Lung microvascular endothelial cell (primary cell): ENCODE measurements around the gene SHOC1. TPM values are rescaled to one million over a fixed set of nuclear protein-coding genes. Genes with fewer than 3 reads are reported as not detected.
"Not testable (repeated sequence)": the region's sequence is repeated elsewhere in the genome, so short reads cannot be mapped to it uniquely, and the experiment has no call there.

Source experiments
- DNase-seq, 2 donors: peaks; one replicate each; pipeline versions ENCODE4 v3.0.0 to v3.0.0-alpha.2; 2010; ENCODE audit warnings: low read depth in 2 of 2
- total RNA-seq: library from RNA; depleted of rRNA; stranded (reverse); fragments of >200 nt; gene quantifications from 2 replicates; pipeline ENCODE4 v1.2.1, GENCODE V29; 2014

SHOC1 gene
- total RNA-seq: not detected in 2 replicates

DNA sequence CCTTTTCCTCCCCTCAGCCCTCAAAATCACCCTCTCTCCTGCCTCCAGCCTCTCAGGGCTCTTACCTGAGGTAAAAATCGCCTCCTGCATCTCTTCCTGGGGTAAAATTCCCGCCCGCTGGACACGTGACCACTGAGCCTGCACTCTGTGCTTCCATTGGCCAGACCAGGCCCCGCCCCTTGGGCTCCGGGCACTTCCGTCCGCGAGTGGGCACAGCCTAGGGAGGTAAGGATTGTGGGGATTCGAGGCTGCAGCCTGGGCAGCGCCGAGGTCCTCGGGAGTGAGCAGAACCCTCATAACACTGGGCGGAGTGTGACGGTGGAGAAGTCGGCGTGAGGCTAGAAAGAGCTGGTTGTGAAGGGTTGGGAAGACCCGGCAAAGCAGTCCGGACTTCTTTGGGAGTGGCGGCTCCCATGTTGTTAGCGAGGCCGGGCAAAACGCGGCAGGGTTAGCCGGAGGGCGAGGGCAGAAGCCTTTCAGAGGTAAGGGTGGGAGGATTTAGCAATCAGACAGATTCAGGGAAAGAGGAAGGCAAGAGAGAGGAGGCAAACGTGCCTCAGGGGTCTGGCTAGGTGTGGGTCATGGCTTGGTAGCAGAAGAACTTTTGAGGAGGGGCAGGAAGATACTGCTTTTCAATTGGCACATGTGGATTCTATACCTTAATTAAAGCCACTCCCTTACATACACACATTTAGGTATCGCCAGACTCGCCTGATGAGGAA is at the start of gene SHOC1:
Gene SHOC1 (minus strand): TSS at position 103 of the 722 bp plus-strand sequence. CDS start 3,519 bp downstream, outside the sequence.
- DNase-seq: no peak

GRCh38 chr9:111843971-111844370 is 49.2 kb upstream of the SHOC1 start:
- DNase-seq: peak; percentile 66 to 79

GRCh38 chr9:111842313-111842712 is 47.6 kb upstream of the SHOC1 start:
- no peak for DNase-seq

DNA sequence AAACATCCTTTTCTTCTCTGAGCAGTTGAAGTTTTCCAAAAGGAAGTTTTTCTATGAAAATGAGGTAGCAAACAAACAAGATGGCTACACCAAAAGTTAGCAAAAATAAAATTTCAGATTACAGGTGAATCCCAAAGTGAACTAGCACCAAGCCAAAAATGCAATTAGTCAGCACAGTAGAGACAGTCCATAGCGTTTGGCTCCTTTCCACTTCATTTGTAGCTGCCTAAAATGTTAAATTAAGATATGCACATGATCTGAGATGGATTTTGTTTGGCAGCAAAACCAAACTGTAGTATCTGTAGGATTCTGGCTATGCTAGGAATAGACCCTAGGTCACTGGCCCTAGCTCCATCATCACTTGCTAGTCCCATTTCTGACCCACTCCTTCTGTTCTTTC is 45.7 kb upstream of the SHOC1 start:
- no peak for DNase-seq

GRCh38 chr9:111839987-111840386 is 45.2 kb upstream of the SHOC1 start:
- DNase-seq: no peak

DNA sequence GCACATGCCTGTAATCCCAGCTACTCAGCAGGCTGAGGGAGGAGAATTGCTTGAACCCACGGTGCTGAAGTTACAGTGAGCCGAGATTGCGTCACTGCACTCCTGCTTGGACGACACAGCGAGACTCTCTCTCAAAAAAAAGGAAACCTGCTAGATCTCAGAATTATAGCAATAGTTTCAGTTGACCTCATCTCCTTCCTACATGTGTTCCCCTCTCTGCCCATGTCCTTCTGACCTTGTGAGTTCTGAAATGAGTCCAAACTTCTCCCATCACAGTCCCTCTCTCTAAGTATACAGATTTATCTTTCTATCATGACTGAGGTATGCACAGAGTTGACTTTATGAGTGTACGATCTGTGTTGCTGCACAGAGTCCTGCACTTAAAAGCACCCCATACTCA is 44.6 kb upstream of the SHOC1 start:
- peak; percentile 29 to 31 for DNase-seq

DNA sequence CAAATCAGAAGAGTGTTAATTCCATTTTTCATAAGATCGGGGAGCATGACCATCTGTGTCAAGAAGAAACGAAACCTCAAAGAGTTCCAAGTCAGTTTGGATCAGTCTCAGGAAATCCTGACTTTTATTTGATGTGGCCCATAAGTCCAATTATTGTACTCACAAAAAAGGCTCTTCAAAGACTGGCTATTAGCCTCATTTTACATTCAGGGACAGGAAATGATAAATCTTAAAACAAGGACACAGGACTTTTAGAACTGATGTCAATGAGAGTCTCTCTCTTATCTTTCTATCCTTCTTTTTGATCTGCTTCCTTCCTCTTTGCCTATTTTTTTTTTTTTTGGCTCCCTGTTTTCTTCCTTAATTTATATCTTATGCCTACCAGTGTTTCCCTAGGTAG is 43.7 kb upstream of the SHOC1 start:
- DNase-seq: peak in 1 of 2 donors; percentile 41

- no peak for DNase-seq
These were observed 41.6 kb upstream of the SHOC1 start for GRCh38 chr9:111836311-111836710.

GRCh38 chr9:111833941-111834340 is 39.2 kb upstream of the SHOC1 start:
- DNase-seq: no peak

GRCh38 chr9:111832449-111832848 is 37.7 kb upstream of the SHOC1 start:
- DNase-seq: no peak

- DNase-seq: no peak
These were observed 36.8 kb upstream of the SHOC1 start for GRCh38 chr9:111831371-111832108.

- peak; percentile 39 to 43 for DNase-seq
These were observed 33.5 kb upstream of the SHOC1 start for GRCh38 chr9:111828193-111828592.

DNA sequence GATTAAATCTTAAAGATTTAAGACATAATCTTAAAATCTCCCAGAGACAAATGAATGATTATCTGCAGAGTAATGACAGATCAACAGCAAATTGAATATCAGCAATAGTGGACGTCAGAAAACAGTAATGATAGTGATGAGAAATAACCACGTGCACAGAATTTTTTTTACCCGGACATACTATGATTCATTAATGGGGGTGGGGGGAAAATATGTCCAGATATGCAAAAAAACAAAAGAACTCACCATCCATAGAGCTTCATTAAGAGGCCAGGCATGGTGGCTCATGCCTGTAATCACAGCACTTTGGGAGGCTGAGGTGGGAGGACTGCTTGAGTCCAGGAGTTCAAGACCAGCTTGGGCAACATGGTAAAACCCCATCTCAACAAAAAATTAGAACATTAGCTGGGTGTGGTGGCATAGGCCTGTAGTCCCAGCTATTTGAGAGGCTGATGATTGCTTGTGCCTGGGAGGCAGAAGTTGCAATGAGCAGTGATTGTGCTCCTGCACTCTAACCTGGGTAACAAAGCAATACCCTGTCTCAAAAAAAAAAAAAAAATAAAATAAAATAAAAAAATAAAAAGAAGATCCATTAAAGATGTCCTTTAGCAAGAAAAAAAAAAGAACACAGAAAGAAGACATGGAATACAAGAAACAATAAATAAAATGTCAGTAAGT is 30.9 kb upstream of the SHOC1 start:
- peak; percentile 40 to 70 for DNase-seq

DNA sequence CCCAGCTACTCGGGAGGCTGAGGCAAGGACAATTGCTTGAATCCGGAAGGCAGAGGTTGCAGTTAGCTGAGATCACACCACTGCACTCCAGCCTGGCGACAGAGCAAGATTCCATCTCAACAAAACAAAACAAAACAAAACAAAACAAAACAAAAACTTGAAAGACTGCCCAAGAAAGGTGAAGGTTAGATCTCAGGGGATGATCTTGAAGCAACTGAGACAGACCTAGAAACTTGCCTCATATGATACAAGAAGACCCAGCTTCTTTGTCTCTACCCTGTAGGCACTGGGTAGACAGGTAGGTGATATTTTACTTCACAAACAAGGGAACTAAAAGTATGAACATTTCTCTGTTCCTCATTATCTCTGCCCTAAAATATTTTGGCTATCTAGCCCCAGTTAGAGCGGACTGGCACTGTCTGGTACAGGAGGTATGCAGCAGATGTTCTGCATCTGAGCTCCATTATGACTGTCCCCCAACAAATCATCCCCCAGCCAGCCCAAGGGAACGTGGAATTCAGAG is 26.3 kb upstream of the SHOC1 start:
- no peak for DNase-seq

DNA sequence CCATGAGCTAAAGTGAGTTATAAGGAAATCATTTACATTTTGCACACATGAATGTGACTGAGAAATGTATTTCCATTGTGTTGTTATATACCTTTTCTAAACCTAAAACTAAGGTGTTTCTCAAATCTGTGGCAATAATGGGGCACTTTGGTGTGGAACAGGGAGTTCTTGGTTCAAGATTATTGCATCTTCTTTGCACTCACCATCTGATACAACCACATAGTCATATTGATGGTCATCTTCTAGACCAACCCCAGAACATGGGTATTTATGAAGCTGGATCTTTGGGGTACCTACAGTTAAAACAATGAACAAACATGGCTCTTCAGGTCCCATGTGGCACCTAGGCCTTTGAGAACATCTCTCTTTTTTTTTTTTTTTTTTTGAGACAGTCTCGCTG is 24.6 kb upstream of the SHOC1 start:
- DNase-seq: no peak

- peak in 1 of 2 donors; percentile 43 for DNase-seq
These were observed 20.7 kb upstream of the SHOC1 start for GRCh38 chr9:111815285-111816070.

- no peak for DNase-seq
These were observed 17.6 kb upstream of the SHOC1 start for GRCh38 chr9:111812337-111812736.

DNA sequence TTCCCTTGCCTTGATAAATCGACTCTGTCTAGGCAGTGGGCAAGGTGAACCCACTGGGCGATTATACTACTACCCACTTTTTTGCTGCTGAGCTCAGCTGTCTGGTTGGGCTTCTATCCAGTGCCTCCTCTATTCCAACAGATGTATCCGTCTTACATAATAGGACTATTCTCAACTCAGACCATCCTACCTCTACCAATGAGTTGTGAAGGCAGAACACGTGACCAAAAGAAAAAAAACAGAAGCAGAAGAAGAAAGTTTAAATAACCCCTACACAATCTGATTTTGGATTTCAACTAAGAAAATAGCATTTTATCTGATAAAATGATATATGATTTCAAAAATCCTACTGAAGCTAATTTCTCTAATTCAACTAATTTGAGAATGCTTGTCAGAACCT is 16.2 kb upstream of the SHOC1 start:
- DNase-seq: no peak

- DNase-seq: not testable (repeated sequence)
These were observed 15.7 kb upstream of the SHOC1 start for GRCh38 chr9:111810415-111810814.

DNA sequence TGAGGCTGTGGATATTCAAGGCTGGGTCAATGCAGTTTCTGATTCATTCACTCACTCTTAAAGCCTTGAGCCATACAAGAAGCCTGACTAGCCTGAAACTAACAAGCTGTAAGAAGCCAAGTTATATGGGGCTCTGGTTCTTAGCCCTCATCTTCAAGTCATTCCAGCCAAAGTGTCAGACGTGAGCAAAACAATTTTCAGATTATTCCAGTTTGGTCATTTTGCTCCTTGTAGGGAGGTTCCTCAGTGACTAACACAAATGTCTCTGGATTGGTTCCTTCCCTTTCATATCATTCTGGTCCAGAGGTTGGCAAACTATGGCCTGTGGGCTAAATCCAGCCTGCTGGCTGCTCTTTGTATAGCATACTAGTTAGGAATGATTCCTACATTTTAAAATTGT is 12.5 kb upstream of the SHOC1 start:
- no peak for DNase-seq

DNA sequence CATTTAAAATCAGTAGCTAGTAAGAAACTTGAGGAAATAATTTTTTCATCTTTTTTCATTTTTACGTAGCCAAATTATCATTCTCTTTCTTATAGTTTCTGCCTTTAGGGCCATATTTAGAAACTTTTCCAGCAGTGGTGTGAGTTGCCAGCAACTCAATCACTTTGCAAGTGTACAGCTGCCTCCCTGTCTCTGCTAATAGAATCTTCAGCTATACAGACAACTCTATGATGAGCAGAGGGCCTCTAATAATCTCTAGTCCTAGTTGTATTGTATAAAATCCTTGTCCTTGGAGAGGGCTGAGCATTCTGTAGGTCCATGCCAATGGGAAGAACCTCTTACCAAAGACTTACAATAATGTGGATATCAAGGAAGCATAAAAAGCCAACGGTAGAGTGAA is 11.5 kb upstream of the SHOC1 start:
- DNase-seq: no peak
